ENCODE results near the gene PYHIN1. TPM values are rescaled to one million over a fixed set of nuclear protein-coding genes. Genes with fewer than 3 reads are reported as not detected.

Gene PYHIN1
- total RNA-seq, 1 experiment from 2014 or later = not detected

- H2AFZ ChIP-seq (ENCODE audit: low read length) = no peak overlapping the region
- H3K4me2 ChIP-seq (ENCODE audit: low read length) = no peak overlapping the region
- no peak overlapping the region for H3K4me3 ChIP-seq (ENCODE audit: low read length)
- H3K27me3 ChIP-seq (ENCODE audit: low read length) = peaks cover 5% of the 10 kb centered on the region
- H3K79me2 ChIP-seq (ENCODE audit: low read length) = no peaks in the 10 kb centered on the region
- no peaks in the 10 kb centered on the region for H4K20me1 ChIP-seq (ENCODE audit: low read length)
- ChIA-PET POLR2A (ENCODE audit: unreplicated experiment) (no interaction called here), CTCF (no interaction called here)
- H3F3A ChIP-seq (ENCODE audit: low read length, unreplicated experiment) = no peaks in the 10 kb centered on the region
- H3K9me3 ChIP-seq (ENCODE audit: low read length) = no peaks in the 10 kb centered on the region
- H3K4me1 ChIP-seq (ENCODE audit: insufficient read depth, low read length) = no peaks in the 10 kb centered on the region
- no TSS peak for BruUV-seq (replicated peaks)
- DNase-seq (no peak), ATAC-seq (no peak)
- no peaks in the 10 kb centered on the region for H3K36me3 ChIP-seq (ENCODE audit: low read depth, low read length)
- TF ChIP-seq EZH2 (IDR thresholded peaks at IDR 0.05; ENCODE audit: low read length, unreplicated experiment) (no peak), EZH2phosphoT487 (IDR thresholded peaks at IDR 0.05; ENCODE audit: borderline replicate concordance, low read length) (no peak), CTCF (conservative IDR thresholded peaks at IDR 0.05; ENCODE audit: low read depth, low read length) (no peak)
- intact Hi-C loops (cut with micrococcal nuclease) = no loop called here
- H3K27ac ChIP-seq (ENCODE audit: low read length) = no peak overlapping the region
- H3K9ac ChIP-seq (ENCODE audit: low read length) = no peak overlapping the region
- H3K9me2 ChIP-seq (replicated peaks; ENCODE audit: low read length) = no peaks in the 10 kb centered on the region
Measured at GRCh38 chr1:158979229-158979628, 47.9 kb downstream of the PYHIN1 start.

GRCh38 chr1:158983235-158983634 lies 51.9 kb downstream of the PYHIN1 start:
- Histone ChIP-seq H4K20me1 (ENCODE audit: low read length) (no peaks in the 10 kb centered on the region), H3K9ac (ENCODE audit: low read length) (no peak overlapping the region), H3K36me3 (ENCODE audit: low read depth, low read length) (no peaks in the 10 kb centered on the region), H3K4me3 (ENCODE audit: low read length) (no peak overlapping the region), H3K27me3 (ENCODE audit: low read length) (no peaks in the 10 kb centered on the region), H2AFZ (ENCODE audit: low read length) (no peak overlapping the region), H3K4me1 (ENCODE audit: insufficient read depth, low read length) (no peaks in the 10 kb centered on the region), H3K9me3 (ENCODE audit: low read length) (no peaks in the 10 kb centered on the region), H3F3A (ENCODE audit: low read length, unreplicated experiment) (no peaks in the 10 kb centered on the region), H3K9me2 (replicated peaks; ENCODE audit: low read length) (no peaks in the 10 kb centered on the region), H3K4me2 (ENCODE audit: low read length) (no peak overlapping the region), H3K27ac (ENCODE audit: low read length) (no peak overlapping the region), H3K79me2 (ENCODE audit: low read length) (no peaks in the 10 kb centered on the region)
- TF ChIP-seq CTCF (conservative IDR thresholded peaks at IDR 0.05; ENCODE audit: low read depth, low read length) (no peak), EZH2 (IDR thresholded peaks at IDR 0.05; ENCODE audit: low read length, unreplicated experiment) (no peak), EZH2phosphoT487 (IDR thresholded peaks at IDR 0.05; ENCODE audit: borderline replicate concordance, low read length) (no peak)
- ATAC-seq = no peak
- CTCF ChIA-PET = no interaction called here
- no TSS peak for BruUV-seq (replicated peaks)
- DNase-seq = no peak
- intact Hi-C loops (cut with micrococcal nuclease) = no loop called here
- POLR2A ChIA-PET (ENCODE audit: unreplicated experiment) = no interaction called here

GRCh38 chr1:158984386-158984785 lies 53.0 kb downstream of the PYHIN1 start:
- no peak for DNase-seq
- no peak overlapping the region for H3K9ac ChIP-seq (ENCODE audit: low read length)
- H3K27me3 ChIP-seq (ENCODE audit: low read length) = no peaks in the 10 kb centered on the region
- H3K4me3 ChIP-seq (ENCODE audit: low read length) = no peak overlapping the region
- no peaks in the 10 kb centered on the region for H3K9me2 ChIP-seq (replicated peaks; ENCODE audit: low read length)
- no TSS peak for BruUV-seq (replicated peaks)
- H3K79me2 ChIP-seq (ENCODE audit: low read length) = no peaks in the 10 kb centered on the region
- no peaks in the 10 kb centered on the region for H4K20me1 ChIP-seq (ENCODE audit: low read length)
- H3F3A ChIP-seq (ENCODE audit: low read length, unreplicated experiment) = no peaks in the 10 kb centered on the region
- H3K9me3 ChIP-seq (ENCODE audit: low read length) = no peaks in the 10 kb centered on the region
- H2AFZ ChIP-seq (ENCODE audit: low read length) = no peak overlapping the region
- ChIA-PET CTCF (no interaction called here), POLR2A (ENCODE audit: unreplicated experiment) (no interaction called here)
- H3K4me2 ChIP-seq (ENCODE audit: low read length) = no peak overlapping the region
- ATAC-seq = no peak
- no peaks in the 10 kb centered on the region for H3K36me3 ChIP-seq (ENCODE audit: low read depth, low read length)
- intact Hi-C loops (cut with micrococcal nuclease) = no loop called here
- TF ChIP-seq EZH2phosphoT487 (IDR thresholded peaks at IDR 0.05; ENCODE audit: borderline replicate concordance, low read length) (no peak), EZH2 (IDR thresholded peaks at IDR 0.05; ENCODE audit: low read length, unreplicated experiment) (no peak), CTCF (conservative IDR thresholded peaks at IDR 0.05; ENCODE audit: low read depth, low read length) (no peak)
- no peak overlapping the region for H3K27ac ChIP-seq (ENCODE audit: low read length)
- H3K4me1 ChIP-seq (ENCODE audit: insufficient read depth, low read length) = no peaks in the 10 kb centered on the region

All from PC-3 (cell line).